DMS53 treated with DMSO at 0.1 percent for 48 hours (cell line): Measurements from ENCODE around the gene DLGAP1.
"Not testable (repeated sequence)": the region's sequence is repeated elsewhere in the genome, so short reads cannot be mapped to it uniquely, and the experiment has no call there.

Experiments used
- DNase-seq: peaks from one replicate; lab custom pipeline; 2025; ENCODE audit not compliant: unreplicated experiment; lab: John Stamatoyannopoulos, UW

The DLGAP1 gene

GRCh38 chr18:4096486-4096885, 358.6 kb downstream of the DLGAP1 start:
- DNase-seq, result no peak

GRCh38 chr18:4093676-4094075, 361.4 kb downstream of the DLGAP1 start:
- no peak for DNase-seq

GRCh38 chr18:4084382-4084900, 370.7 kb downstream of the DLGAP1 start:
- DNase-seq, result no peak

GRCh38 chr18:4078246-4078645, 376.9 kb downstream of the DLGAP1 start:
- DNase-seq, result no peak

- no peak for DNase-seq
These were observed 377.4 kb downstream of the DLGAP1 start for GRCh38 chr18:4077721-4078120.

GRCh38 chr18:4077204-4077603, 377.9 kb downstream of the DLGAP1 start:
- DNase-seq, result no peak

GRCh38 chr18:4074647-4075046, 380.5 kb downstream of the DLGAP1 start:
- DNase-seq, result no peak

- no peak for DNase-seq
These were observed 385.9 kb downstream of the DLGAP1 start for GRCh38 chr18:4069183-4069582.

GRCh38 chr18:4068552-4069158, 386.5 kb downstream of the DLGAP1 start:
- peak; percentile 83 for DNase-seq

GRCh38 chr18:4063545-4063944, 391.6 kb downstream of the DLGAP1 start:
- DNase-seq, result no peak

GRCh38 chr18:4060427-4061281, 394.5 kb downstream of the DLGAP1 start:
- no peak for DNase-seq

GRCh38 chr18:4058179-4058578, 396.9 kb downstream of the DLGAP1 start:
- no peak for DNase-seq

GRCh38 chr18:4040391-4041092, 414.6 kb downstream of the DLGAP1 start:
- DNase-seq, result no peak

- no peak for DNase-seq
These were observed 419.6 kb downstream of the DLGAP1 start for GRCh38 chr18:4035521-4035920.

- not testable (repeated sequence) for DNase-seq
These were observed 420.3 kb downstream of the DLGAP1 start for GRCh38 chr18:4034815-4035214.

- no peak for DNase-seq
These were observed 428.6 kb downstream of the DLGAP1 start for GRCh38 chr18:4026542-4026941.

GRCh38 chr18:4024702-4025101, 430.4 kb downstream of the DLGAP1 start:
- no peak for DNase-seq

GRCh38 chr18:4022749-4023148, 432.4 kb downstream of the DLGAP1 start:
- DNase-seq, result not testable (repeated sequence)

GRCh38 chr18:4020026-4020425, 435.1 kb downstream of the DLGAP1 start:
- DNase-seq, result no peak

GRCh38 chr18:4017480-4017879, 437.6 kb downstream of the DLGAP1 start:
- peak; percentile 20 for DNase-seq

- DNase-seq, result no peak
These were observed 438.6 kb downstream of the DLGAP1 start for GRCh38 chr18:4016391-4017049.
